ENCODE measurements around the gene OR2F2.

Gene OR2F2

GRCh38 chr7:143979359-143979758, 44.3 kb downstream of the OR2F2 start:
- no peak for DNase-seq (ENCODE audit: low read depth in 2 of 2)

GRCh38 chr7:143979998-143980397, 45.0 kb downstream of the OR2F2 start:
- no peak for DNase-seq (ENCODE audit: low read depth in 2 of 2)

DNA sequence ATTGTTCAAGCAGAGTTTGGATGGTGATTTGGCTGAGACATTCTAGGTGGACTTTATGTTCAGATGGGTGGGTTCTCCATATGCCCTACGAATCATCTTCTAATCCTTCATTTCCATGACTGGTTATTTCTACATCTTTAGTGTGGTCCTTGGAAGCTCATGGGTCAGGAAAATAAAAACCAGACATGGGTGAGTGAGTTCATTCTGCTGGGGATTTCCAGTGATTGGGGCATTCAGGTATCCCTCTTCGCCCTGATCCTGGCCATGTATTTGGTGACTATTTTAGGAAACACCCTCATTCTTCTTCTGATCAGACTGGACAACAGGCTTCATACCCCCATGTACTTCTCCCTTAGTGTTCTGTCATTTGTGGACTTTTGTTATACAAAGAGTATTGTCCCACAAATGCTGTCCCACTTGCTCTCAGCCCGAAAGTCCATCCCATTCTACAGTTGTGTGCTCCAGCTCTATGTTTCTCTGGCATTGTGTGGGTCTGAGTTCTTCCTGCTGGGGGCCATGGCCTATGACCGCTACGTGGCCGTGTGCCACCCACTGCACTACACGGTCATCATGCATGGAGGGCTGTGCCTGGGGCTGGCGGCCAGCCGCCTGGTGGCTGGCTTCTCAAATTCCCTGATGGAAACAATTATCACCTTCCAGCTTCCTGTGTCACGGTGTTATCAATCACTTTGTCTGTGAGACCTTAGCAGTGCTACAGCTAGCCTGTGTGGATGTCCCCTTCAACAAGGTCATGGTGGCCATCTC, 45.9 kb downstream of the OR2F2 start:
- no peak for DNase-seq (ENCODE audit: low read depth in 2 of 2)

DNA sequence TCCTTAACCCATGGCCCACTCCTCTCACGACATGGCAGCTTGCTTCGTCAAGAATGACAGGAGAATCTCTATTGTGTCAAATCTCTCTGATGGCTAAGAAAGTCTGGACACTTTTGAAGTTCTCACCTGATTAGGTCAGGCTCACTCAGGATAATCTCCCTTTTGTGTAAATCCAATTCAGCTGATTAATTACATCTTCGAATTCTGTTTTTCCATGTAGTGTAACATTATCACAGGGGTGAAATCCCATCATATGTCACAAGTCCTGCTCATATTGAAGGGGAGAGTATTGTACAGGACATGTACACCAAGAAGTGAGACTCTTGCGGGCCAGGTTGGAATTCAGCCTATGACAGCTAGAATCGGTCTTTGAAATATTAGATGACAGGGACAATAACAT, 48.9 kb downstream of the OR2F2 start:
- DNase-seq (ENCODE audit: low read depth in 2 of 2), result no peak

Data from stimulated activated CD4-positive, alpha-beta T cell treated with anti-CD3 and anti-CD28 coated beads, Interleukin-15, amount 100 ng/mL, for 48 hours (primary cell).